ENCODE measurements around the gene HP1BP3.
"Not testable (repeated sequence)": the region's sequence is repeated elsewhere in the genome, so short reads cannot be mapped to it uniquely, and the experiment has no call there.

The HP1BP3 gene, protein sequence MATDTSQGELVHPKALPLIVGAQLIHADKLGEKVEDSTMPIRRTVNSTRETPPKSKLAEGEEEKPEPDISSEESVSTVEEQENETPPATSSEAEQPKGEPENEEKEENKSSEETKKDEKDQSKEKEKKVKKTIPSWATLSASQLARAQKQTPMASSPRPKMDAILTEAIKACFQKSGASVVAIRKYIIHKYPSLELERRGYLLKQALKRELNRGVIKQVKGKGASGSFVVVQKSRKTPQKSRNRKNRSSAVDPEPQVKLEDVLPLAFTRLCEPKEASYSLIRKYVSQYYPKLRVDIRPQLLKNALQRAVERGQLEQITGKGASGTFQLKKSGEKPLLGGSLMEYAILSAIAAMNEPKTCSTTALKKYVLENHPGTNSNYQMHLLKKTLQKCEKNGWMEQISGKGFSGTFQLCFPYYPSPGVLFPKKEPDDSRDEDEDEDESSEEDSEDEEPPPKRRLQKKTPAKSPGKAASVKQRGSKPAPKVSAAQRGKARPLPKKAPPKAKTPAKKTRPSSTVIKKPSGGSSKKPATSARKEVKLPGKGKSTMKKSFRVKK
- total RNA-seq = 90.6 to 202 (median 150) reads per million in 17 experiments

GRCh38 chr1:20787029-20787839 lies at the start of gene HP1BP3:
TSS of gene HP1BP3 (minus strand) at chr1:20787307. CDS start at chr1:20780440, 6,867 bp downstream.
- peak; percentile 85 to 97 (median 92) for DNase-seq

- no peak for DNase-seq
Measured at GRCh38 chr1:20836230-20836629, 49.1 kb upstream of the HP1BP3 start.

GRCh38 chr1:20834780-20835179 lies 47.7 kb upstream of the HP1BP3 start:
- DNase-seq = no peak

GRCh38 chr1:20834192-20834591 lies 47.1 kb upstream of the HP1BP3 start:
- no peak for DNase-seq

DNA sequence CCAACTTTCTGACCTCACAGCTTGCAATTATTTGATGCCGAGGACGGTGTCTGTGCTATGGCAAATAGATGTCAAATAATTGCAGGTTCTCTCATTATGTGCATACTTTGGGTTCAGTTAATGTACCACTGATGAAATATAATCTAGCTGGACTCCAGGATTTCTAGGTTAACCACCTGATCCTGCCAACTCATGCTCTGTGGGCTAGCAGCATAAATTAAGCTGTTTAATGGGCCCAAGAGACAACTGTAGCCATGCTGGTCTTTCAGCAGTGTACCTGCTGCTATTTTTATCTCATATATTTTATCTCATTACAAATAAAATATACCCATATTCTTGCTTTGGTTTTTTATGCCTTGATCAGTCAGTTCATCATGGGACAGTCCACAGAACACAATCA lies 43.3 kb upstream of the HP1BP3 start:
- no peak for DNase-seq

DNA sequence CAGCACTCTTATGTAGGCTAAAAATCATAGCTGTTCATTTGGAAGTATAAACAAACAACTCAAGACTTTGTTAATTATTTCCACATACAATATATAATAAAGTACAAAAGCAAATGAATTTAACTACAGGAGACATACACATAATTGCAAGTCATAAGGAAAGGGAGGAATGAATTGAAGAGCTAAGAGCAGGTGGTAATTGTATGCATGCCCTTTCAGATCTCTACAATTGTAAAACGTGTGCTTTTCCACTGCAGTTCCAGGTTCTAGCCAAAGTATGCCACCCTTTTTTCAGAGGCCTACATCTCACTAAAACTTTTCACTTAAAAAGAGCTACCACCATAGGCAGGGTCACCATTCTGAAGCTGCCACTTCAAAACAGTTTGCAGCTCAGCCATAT lies 42.8 kb upstream of the HP1BP3 start:
- DNase-seq = no peak

GRCh38 chr1:20829531-20829930 lies 42.4 kb upstream of the HP1BP3 start:
- DNase-seq = no peak

- DNase-seq = no peak
Measured at GRCh38 chr1:20823845-20824244, 36.7 kb upstream of the HP1BP3 start.

GRCh38 chr1:20821466-20821865 lies 34.4 kb upstream of the HP1BP3 start:
- peak in 2 of 4 experiments; percentile 49 to 50 for DNase-seq

GRCh38 chr1:20819818-20820217 lies 32.7 kb upstream of the HP1BP3 start:
- no peak for DNase-seq

DNA sequence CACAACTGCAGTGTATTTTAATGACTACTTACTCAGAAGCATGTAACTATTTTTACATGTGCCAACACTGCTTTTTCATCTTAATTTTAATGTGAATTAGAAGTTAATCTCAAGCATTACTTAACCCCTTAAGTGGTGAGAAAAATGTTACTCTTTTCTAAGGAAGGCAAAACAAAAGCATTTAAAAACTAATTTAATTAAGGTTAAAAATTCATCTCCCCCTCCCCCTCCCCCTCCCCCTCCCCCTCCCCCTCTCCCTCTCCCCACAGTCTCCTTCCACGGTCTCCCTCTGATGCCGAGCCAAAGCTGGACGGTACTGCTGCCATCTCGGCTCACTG lies 27.4 kb upstream of the HP1BP3 start:
- DNase-seq = no peak

DNA sequence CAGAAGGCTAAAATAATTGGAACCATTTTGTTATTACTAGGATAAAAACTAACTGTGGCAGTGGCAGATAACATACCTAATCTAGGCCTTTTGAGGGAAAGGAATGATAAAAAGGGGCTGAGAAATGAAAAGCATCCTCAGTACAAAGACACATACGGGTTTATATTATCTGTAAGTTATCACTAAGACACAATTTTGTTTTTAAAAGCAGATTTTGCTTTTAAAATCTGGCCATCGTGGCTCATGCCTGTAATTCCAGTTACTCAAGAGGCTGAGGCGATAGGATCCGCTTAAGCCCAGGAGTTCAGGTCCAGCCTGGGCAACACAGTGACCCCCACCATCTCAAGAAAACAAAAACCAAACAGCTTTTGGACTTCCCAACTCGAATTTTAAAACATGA lies 24.8 kb upstream of the HP1BP3 start:
- DNase-seq = no peak

- DNase-seq = no peak
Measured at GRCh38 chr1:20793236-20793635, 6.1 kb upstream of the HP1BP3 start.

GRCh38 chr1:20792196-20792595 lies 5.1 kb upstream of the HP1BP3 start:
- DNase-seq = no peak

DNA sequence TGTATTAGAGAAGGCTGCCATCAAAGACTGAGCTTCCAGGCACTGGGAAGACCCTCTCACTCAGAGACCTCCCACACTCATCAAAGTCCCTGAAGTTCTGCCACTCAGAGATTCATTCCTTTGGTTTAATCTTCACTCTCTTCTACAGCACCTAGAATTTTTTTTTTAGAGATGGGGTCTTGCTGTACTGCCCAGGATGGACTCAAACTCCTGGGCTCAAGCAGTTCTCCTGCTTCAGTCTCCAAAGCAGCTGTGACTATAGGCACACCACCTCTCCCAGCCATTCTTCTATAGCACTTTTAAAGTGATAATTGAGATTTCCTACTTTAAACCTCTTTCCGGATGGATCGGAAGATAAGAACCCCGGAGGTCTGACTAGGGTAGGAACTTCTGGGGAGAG lies 3.7 kb upstream of the HP1BP3 start:
- no peak for DNase-seq

GRCh38 chr1:20789598-20789997 lies 2.5 kb upstream of the HP1BP3 start:
- not testable (repeated sequence) for DNase-seq

DNA sequence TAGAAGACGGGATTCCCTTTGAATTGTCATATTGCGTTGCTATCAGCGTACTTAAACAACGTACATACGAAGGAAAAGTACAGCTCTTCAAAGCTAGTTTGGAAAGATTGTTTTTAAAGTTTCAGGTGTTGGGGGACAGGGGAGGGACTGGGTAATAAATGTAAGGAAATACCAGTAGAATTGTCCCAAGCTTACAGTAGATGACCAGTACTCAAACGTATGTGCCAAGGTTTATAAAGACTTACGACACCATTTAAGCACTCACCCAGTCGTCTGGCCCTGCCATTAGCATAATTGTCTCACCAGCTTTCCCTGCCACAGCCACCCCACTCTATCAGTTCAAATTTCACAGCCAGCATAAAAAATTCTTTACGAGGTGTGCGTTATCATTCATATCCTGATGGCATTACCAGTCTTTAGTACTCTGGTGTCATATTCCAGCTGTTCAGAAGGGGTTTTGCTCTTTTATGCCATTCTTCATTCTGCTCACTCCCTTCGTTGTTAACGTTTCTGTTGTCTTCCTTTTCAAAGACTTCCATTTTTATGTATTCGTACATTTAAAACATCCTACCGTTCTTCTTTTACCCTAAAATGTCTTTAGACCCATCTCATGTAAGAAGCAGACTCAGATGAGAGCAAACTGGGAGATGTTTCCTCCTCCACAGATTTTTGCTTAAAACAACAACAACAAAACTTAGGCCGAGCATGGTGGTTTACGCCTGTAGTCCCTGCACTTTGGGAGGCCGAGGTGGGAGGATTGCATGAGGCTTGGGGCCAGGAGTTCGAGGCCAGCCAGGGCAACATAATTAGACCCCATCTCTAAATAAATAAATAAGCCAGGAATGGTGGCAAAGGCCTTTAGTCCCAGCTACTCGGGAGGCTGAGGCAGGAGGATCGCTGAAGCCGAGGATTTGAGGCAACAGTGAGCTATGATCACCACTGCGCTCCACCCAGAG lies 1.0 kb upstream of the HP1BP3 start:
- DNase-seq = peak; percentile 48 to 78 (median 60)

- peak; percentile 96 to 98 (median 98) for DNase-seq
Measured at GRCh38 chr1:20786253-20787028, 666 bp downstream of the HP1BP3 start.

GRCh38 chr1:20785907-20786252 lies 1.2 kb downstream of the HP1BP3 start:
- DNase-seq = peak in 1 of 4 experiments; percentile 14

- no peak for DNase-seq
Measured at GRCh38 chr1:20775700-20776099, 11.4 kb downstream of the HP1BP3 start.

DNA sequence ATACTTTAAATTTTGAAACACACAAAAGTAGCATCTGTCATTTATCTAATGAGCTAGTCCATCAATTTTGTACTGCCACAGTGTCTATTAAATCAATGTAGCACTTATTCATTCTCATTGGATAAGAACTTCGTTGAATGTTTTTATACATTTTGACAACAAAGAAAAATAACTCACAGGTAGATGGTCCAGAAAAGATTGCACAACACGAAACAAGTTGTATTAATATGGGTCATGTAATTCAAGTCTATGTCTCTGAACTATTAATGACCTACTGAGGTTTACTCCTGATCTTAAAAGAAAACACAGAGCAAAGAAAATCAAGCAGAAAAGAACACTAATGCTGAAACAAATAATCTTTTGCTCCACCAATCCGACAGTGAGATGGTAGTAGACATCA lies 15.3 kb downstream of the HP1BP3 start:
- no peak for DNase-seq
